ENCODE results near the gene ALPI. TPM values are rescaled to one million over a fixed set of nuclear protein-coding genes. Genes with fewer than 3 reads are reported as not detected.

Gene ALPI
- total RNA-seq, 1 donor = not detected

GRCh38 chr2:232491139-232491780 is 35.3 kb downstream of the ALPI start:
- TF ChIP-seq, protein P1, sequence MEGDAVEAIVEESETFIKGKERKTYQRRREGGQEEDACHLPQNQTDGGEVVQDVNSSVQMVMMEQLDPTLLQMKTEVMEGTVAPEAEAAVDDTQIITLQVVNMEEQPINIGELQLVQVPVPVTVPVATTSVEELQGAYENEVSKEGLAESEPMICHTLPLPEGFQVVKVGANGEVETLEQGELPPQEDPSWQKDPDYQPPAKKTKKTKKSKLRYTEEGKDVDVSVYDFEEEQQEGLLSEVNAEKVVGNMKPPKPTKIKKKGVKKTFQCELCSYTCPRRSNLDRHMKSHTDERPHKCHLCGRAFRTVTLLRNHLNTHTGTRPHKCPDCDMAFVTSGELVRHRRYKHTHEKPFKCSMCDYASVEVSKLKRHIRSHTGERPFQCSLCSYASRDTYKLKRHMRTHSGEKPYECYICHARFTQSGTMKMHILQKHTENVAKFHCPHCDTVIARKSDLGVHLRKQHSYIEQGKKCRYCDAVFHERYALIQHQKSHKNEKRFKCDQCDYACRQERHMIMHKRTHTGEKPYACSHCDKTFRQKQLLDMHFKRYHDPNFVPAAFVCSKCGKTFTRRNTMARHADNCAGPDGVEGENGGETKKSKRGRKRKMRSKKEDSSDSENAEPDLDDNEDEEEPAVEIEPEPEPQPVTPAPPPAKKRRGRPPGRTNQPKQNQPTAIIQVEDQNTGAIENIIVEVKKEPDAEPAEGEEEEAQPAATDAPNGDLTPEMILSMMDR (IDR thresholded peaks at IDR 0.05; ENCODE audit: insufficient read depth, low read length) = no peak
- no peak overlapping the region for H3K4me3 ChIP-seq (ENCODE audit: low read depth, low read length)
- no peak for DNase-seq (ENCODE audit: low read depth)

GRCh38 chr2:232492236-232492848 is 36.4 kb downstream of the ALPI start:
- DNase-seq (ENCODE audit: low read depth) = no peak
- no peak overlapping the region for H3K4me3 ChIP-seq (ENCODE audit: low read depth, low read length)
- TF ChIP-seq, protein P1 (IDR thresholded peaks at IDR 0.05; ENCODE audit: insufficient read depth, low read length) = no peak

GRCh38 chr2:232492963-232493700 is 37.2 kb downstream of the ALPI start:
- DNase-seq (ENCODE audit: low read depth) = no peak
- TF ChIP-seq, protein P1 (IDR thresholded peaks at IDR 0.05; ENCODE audit: insufficient read depth, low read length) = no peak
- no peak overlapping the region for H3K4me3 ChIP-seq (ENCODE audit: low read depth, low read length)

DNA sequence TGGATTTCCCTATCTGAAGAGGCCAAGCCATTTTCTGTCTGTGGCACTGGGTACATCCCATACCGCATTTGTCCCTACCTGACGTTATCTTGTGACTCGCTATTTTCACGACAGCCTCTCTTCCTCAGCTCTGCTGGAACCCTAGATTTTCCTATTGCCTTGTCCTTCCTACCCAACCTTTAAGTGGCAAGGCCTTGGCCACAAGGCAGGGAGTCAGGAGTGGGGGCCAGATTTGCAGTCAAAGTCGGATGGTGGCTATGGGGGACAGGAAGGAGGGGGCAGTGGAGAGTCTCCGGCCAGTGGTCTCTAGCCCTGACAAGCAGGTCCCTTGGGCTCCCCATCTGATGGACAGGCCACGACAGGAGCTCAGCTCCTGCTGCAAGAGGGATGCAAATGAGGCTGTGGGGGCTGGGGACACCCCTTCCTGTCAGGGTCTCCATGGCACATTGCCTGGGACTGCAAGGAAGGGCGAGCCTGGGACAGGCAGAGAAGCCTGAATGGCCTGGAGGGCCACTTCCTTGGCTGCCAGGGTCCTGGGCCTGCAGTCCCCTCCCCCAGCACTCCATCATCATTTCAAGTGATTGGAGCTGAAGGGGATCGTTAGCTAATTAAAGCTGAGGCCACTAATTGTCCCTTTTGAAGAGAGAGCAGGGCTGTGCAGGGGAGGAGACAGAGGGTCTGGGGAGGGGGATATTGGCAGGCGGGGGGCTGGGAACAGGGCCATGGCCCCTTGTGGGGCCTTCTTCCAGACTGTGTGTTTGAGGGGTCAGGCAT is 37.9 kb downstream of the ALPI start:
- DNase-seq (ENCODE audit: low read depth) = no peak
- TF ChIP-seq, protein P1 (IDR thresholded peaks at IDR 0.05; ENCODE audit: insufficient read depth, low read length) = no peak

GRCh38 chr2:232494542-232494941 is 38.6 kb downstream of the ALPI start:
- no peak for DNase-seq (ENCODE audit: low read depth)
- TF ChIP-seq, protein P1 (IDR thresholded peaks at IDR 0.05; ENCODE audit: insufficient read depth, low read length) = no peak
- H3K4me3 ChIP-seq (ENCODE audit: low read depth, low read length) = no peak overlapping the region

More for the DNA sequence above, 37.9 kb downstream of the ALPI start:
- no peak overlapping the region for H3K4me3 ChIP-seq (ENCODE audit: low read depth, low read length)

DNA sequence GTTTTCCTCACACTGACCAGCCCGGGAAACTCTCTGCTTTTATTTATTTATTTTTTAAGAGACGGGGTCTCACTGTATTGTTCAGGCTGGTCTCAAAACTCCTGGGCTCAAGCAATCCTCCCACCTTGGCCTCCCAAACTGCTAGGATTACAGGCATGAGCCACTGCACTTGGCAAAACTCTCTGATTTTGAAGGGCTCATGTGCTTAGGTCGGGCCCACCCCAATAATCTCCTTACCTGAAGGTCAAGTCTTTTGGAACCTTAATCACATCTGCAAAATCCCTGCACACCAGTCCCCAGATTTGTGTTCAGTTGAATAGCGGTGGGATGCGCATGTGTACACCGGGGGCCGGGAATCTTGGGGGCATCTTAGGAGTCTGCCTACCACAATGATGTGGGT is 39.3 kb downstream of the ALPI start:
- TF ChIP-seq, protein P1 (IDR thresholded peaks at IDR 0.05; ENCODE audit: insufficient read depth, low read length) = no peak
- H3K4me3 ChIP-seq (ENCODE audit: low read depth, low read length) = no peak overlapping the region
- DNase-seq (ENCODE audit: low read depth) = no peak

Measured in fibroblast of the aortic adventitia (primary cell).